Upper lobe of right lung (tissue), 1 donor: ENCODE measurements around the gene ARRDC5. TPM values are rescaled to one million over a fixed set of nuclear protein-coding genes. Genes with fewer than 3 reads are reported as not detected.
A peak's percentile ranks its signal among the peaks of the same experiment; 100 is the strongest.
"Not testable (repeated sequence)": the region's sequence is repeated elsewhere in the genome, so short reads cannot be mapped to it uniquely, and the experiment has no call there.

Experiments
- ATAC-seq: fragments of 200-7000 bp; cut with Tn5 transposase; one replicate; pipeline ENCODE4 v1.9.1; 2020; ENCODE audit warnings: mild to moderate bottlenecking, moderate library complexity
- DNase-seq: peaks from one replicate; pipeline ENCODE4 v3.0.0-alpha.2; 2020
- H3K27ac ChIP-seq: fragments of 200-600 bp; one replicate; pipeline ENCODE4 v1.8.0; 2022
- H3K27me3 ChIP-seq: fragments of 200-600 bp; one replicate; pipeline ENCODE4 v1.8.0; 2022; ENCODE audit warnings: mild to moderate bottlenecking
- H3K36me3 ChIP-seq: fragments of 200-600 bp; one replicate; pipeline ENCODE4 v1.8.0; 2022
- H3K4me1 ChIP-seq: fragments of 200-600 bp; one replicate; pipeline ENCODE4 v1.8.0; 2022
- H3K4me3 ChIP-seq: fragments of 200-600 bp; one replicate; pipeline ENCODE4 v1.8.0; 2022; ENCODE audit warnings: mild to moderate bottlenecking
- H3K9me3 ChIP-seq: fragments of 200-600 bp; one replicate; pipeline ENCODE4 v1.8.0; 2022
- intact Hi-C: fragments of 100-400 bp; cut with DNase I; formaldehyde crosslinking; loops from one replicate; pipeline ENCODE4 v1.11.0; 2022
- total RNA-seq: library from RNA; stranded (reverse); fragmentation: NEBNext Ultra II Directional; extraction: Animal tissue kit (Norgen Biotek cat#: 25700); gene quantifications from one replicate; pipeline ENCODE4 v1.2.1, GENCODE V29; 2021
- TF ChIP-seq, protein P1 (sequence below): fragments of 200-600 bp; IDR thresholded peaks from one replicate; pipeline ENCODE4 v1.8.0; 2022; ENCODE audit warnings: antibody characterized with exemption
- donor health status: DM: no; HTN: yes; CAD: no; lungs with severe emphysema.

ARRDC5 gene
- total RNA-seq, 1 donor from 2014 or later, result not detected

GRCh38 chr19:4852484-4852883, 50.2 kb downstream of the ARRDC5 start:
- TF ChIP-seq, protein P1, sequence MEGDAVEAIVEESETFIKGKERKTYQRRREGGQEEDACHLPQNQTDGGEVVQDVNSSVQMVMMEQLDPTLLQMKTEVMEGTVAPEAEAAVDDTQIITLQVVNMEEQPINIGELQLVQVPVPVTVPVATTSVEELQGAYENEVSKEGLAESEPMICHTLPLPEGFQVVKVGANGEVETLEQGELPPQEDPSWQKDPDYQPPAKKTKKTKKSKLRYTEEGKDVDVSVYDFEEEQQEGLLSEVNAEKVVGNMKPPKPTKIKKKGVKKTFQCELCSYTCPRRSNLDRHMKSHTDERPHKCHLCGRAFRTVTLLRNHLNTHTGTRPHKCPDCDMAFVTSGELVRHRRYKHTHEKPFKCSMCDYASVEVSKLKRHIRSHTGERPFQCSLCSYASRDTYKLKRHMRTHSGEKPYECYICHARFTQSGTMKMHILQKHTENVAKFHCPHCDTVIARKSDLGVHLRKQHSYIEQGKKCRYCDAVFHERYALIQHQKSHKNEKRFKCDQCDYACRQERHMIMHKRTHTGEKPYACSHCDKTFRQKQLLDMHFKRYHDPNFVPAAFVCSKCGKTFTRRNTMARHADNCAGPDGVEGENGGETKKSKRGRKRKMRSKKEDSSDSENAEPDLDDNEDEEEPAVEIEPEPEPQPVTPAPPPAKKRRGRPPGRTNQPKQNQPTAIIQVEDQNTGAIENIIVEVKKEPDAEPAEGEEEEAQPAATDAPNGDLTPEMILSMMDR, result no peak
- Histone ChIP-seq H3K9me3 (no peaks in the 10 kb centered on the region), H3K27ac (no peak overlapping the region), H3K4me1 (no peaks in the 10 kb centered on the region), H3K27me3 (no peaks in the 10 kb centered on the region), H3K4me3 (no peak overlapping the region), H3K36me3 (peaks cover 38% of the 10 kb centered on the region)
- intact Hi-C loops, result loop anchor here (5.0 kb wide), 1 partner anchor 45 kb away; no protein-coding TSS in a partner anchor
- DNase-seq (no peak), ATAC-seq (no peak)

DNA sequence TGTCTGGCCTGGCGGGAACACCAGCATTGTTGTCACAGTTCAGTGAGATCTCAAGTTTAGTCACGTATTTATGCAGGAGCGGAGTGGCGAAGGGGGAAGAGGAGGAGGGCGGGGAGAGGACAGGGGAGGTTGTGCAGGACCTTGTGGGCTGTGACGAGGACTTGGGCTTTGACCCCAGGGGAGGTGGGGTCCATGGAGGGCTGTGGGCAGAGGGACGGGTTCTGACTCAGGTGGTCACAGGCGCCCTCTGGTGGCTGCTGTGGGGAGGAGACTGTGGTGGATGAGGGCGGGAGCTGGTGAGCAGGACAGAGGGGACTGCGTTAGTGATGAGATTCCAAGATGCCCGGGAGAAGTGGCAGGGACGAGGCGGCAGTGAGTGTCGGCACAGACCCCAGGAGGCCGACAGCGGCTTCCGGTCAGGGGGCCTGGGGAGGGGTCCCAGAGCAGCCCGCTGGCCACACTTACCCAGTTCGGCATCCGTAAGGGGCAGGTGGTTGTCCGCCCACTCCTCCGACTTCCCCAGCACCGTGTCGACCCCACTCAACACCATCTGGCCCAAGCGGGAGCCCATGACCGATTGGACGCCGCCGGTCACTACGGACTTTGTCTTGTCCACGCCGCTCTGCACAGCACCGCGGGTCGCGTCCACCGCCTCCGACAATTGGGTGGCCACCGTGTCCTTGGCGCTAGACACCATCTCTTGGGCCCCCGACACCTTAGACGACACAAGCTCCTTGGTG, 51.0 kb downstream of the ARRDC5 start:
- Histone ChIP-seq H3K27ac (no peak overlapping the region), H3K36me3 (peaks cover 35% of the 10 kb centered on the region), H3K9me3 (no peaks in the 10 kb centered on the region), H3K4me1 (no peaks in the 10 kb centered on the region), H3K27me3 (no peaks in the 10 kb centered on the region), H3K4me3 (no peak overlapping the region)
- TF ChIP-seq, protein P1, result peak; percentile 87
- peak; percentile 83 for DNase-seq
- intact Hi-C loops, result loop anchor here (5.0 kb wide), 1 partner anchor 44 kb away; no protein-coding TSS in a partner anchor
- ATAC-seq, result peak; percentile 93

GRCh38 chr19:4849019-4849418, 53.7 kb downstream of the ARRDC5 start:
- TF ChIP-seq, protein P1, result no peak
- Histone ChIP-seq H3K4me1 (no peaks in the 10 kb centered on the region), H3K36me3 (peaks cover 38% of the 10 kb centered on the region), H3K27me3 (no peaks in the 10 kb centered on the region), H3K27ac (no peak overlapping the region), H3K4me3 (no peak overlapping the region), H3K9me3 (no peaks in the 10 kb centered on the region)
- ATAC-seq (no peak), DNase-seq (no peak)
- intact Hi-C loops, result no loop called here

GRCh38 chr19:4847190-4847973, 55.3 kb downstream of the ARRDC5 start:
- Histone ChIP-seq H3K27ac (no peak overlapping the region), H3K4me3 (no peak overlapping the region), H3K27me3 (no peaks in the 10 kb centered on the region), H3K9me3 (no peaks in the 10 kb centered on the region), H3K4me1 (no peaks in the 10 kb centered on the region), H3K36me3 (peaks cover 51% of the 10 kb centered on the region)
- intact Hi-C loops, result no loop called here
- TF ChIP-seq, protein P1, result no peak
- DNase-seq, result no peak
- ATAC-seq, result no peak

- H3K4me1 ChIP-seq, ATAC-seq, H3K9me3 ChIP-seq, H3K27ac ChIP-seq, H3K27me3 ChIP-seq, H3K4me3 ChIP-seq, DNase-seq, intact Hi-C loops: not testable (repeated sequence)
- peaks cover 54% of the 10 kb centered on the region for H3K36me3 ChIP-seq
These were observed 56.7 kb downstream of the ARRDC5 start for GRCh38 chr19:4845975-4846374.
